ENCODE data around the gene ANKS1A.
A peak's percentile ranks its signal among the peaks of the same experiment; 100 is the strongest.
"Not testable (repeated sequence)": the region's sequence is repeated elsewhere in the genome, so short reads cannot be mapped to it uniquely, and the experiment has no call there.

ANKS1A gene

GRCh38 chr6:35096129-35096862 is 207.2 kb downstream of the ANKS1A start:
- DNase-seq (ENCODE audit: low read depth in 2 of 2), result no peak

- no peak for DNase-seq (ENCODE audit: low read depth in 2 of 2)
Observed at GRCh38 chr6:35099116-35099515, 210.1 kb downstream of the ANKS1A start.

- no peak for DNase-seq (ENCODE audit: low read depth in 2 of 2)
Observed at GRCh38 chr6:35105078-35105477, 216.0 kb downstream of the ANKS1A start.

- DNase-seq (ENCODE audit: low read depth in 2 of 2), result not testable (repeated sequence)
Observed at GRCh38 chr6:35106061-35106460, 217.0 kb downstream of the ANKS1A start.

GRCh38 chr6:35107208-35107607 is 218.2 kb downstream of the ANKS1A start:
- DNase-seq (ENCODE audit: low read depth in 2 of 2), result not testable (repeated sequence)

GRCh38 chr6:35107761-35108160 is 218.7 kb downstream of the ANKS1A start:
- DNase-seq (ENCODE audit: low read depth in 2 of 2), result not testable (repeated sequence)

GRCh38 chr6:35108309-35108885 is 219.3 kb downstream of the ANKS1A start:
- no peak for DNase-seq (ENCODE audit: low read depth in 2 of 2)

- no peak for DNase-seq (ENCODE audit: low read depth in 2 of 2)
Observed at GRCh38 chr6:35120746-35121145, 231.7 kb downstream of the ANKS1A start.

- DNase-seq (ENCODE audit: low read depth in 2 of 2), result no peak
Observed at GRCh38 chr6:35124356-35124755, 235.3 kb downstream of the ANKS1A start.

- DNase-seq (ENCODE audit: low read depth in 2 of 2), result no peak
Observed at GRCh38 chr6:35128042-35128441, 239.0 kb downstream of the ANKS1A start.

GRCh38 chr6:35128496-35128895 is 239.4 kb downstream of the ANKS1A start:
- DNase-seq (ENCODE audit: low read depth in 2 of 2), result no peak

GRCh38 chr6:35136185-35136584 is 247.1 kb downstream of the ANKS1A start:
- no peak for DNase-seq (ENCODE audit: low read depth in 2 of 2)

GRCh38 chr6:35138191-35138590 is 249.1 kb downstream of the ANKS1A start:
- DNase-seq (ENCODE audit: low read depth in 2 of 2), result not testable (repeated sequence)

GRCh38 chr6:35139470-35139869 is 250.4 kb downstream of the ANKS1A start:
- DNase-seq (ENCODE audit: low read depth in 2 of 2), result no peak

- peak in 1 of 2 experiments; percentile 38 for DNase-seq (ENCODE audit: low read depth in 2 of 2)
Observed at GRCh38 chr6:35139924-35140638, 251.0 kb downstream of the ANKS1A start.

GRCh38 chr6:35140639-35141006 is 251.6 kb downstream of the ANKS1A start:
- DNase-seq (ENCODE audit: low read depth in 2 of 2), result no peak

All from stimulated activated CD4-positive, alpha-beta T cell treated with anti-CD3 and anti-CD28 coated beads, Interleukin-12 subunit alpha, Interleukin-12 subunit beta, amount 100 ng/mL, for 24 hours (primary cell).